ENCODE measurements around the gene NCF2.

GRCh38 chr1:183552891-183553290 lies 37.4 kb downstream of the NCF2 start:
- TF ChIP-seq CTCF (IDR thresholded peaks at IDR 0.05; ENCODE audit: insufficient read depth, low read length, poor library complexity, severe bottlenecking): no peak
- no peak for TF ChIP-seq EZH2phosphoT487 (conservative IDR thresholded peaks at IDR 0.05; ENCODE audit: low read length)

Measured in SU-DHL-6 (cell line).